Stomach (tissue), 4 donors: ENCODE data around the gene RGSL1.

Experiments used
- CTCF ChIP-seq, 7 experiments: fragments of 450-650 bp in 4 of 7; fragments of 200-600 bp in 3 of 7; sonication (generic) in 3 of 7; IDR thresholded peaks; one replicate each; pipeline ENCODE4 v1.5.1; 2016 to 2019; ENCODE audit warnings: antibody characterized with exemption in 7 of 7, control low read depth in 2 of 7, mild to moderate bottlenecking in 1 of 7
- POLR2A ChIP-seq, 4 donors: fragments of 450-650 bp; IDR thresholded peaks; one replicate each; pipeline ENCODE4 v1.6.1; 2016; ENCODE audit warnings: antibody characterized with exemption in 4 of 4, control low read depth in 2 of 4, mild to moderate bottlenecking in 1 of 4, moderate library complexity in 1 of 4

GRCh38 chr1:182410138-182410537, 39.8 kb upstream of the RGSL1 start:
- TF ChIP-seq CTCF (IDR thresholded peaks at IDR 0.05) (no peak), POLR2A (IDR thresholded peaks at IDR 0.05) (no peak)
